HG02981 (cell line): ENCODE measurements around the gene RAPGEF1.
"Not testable (repeated sequence)": the region's sequence is repeated elsewhere in the genome, so short reads cannot be mapped to it uniquely, and the experiment has no call there.

ENCODE experiments used
- ATAC-seq: cut with Tn5 transposase; IDR thresholded peaks from one replicate; pipeline ENCODE4 v1.9.1; 2021; ENCODE audit warnings: mild to moderate bottlenecking, moderate library complexity; ENCODE audit not compliant: unreplicated experiment

Gene RAPGEF1

GRCh38 chr9:131731237-131731636, 8.6 kb downstream of the RAPGEF1 start:
- ATAC-seq, result no peak

GRCh38 chr9:131728961-131729360, 10.9 kb downstream of the RAPGEF1 start:
- peak; percentile 17 for ATAC-seq

DNA sequence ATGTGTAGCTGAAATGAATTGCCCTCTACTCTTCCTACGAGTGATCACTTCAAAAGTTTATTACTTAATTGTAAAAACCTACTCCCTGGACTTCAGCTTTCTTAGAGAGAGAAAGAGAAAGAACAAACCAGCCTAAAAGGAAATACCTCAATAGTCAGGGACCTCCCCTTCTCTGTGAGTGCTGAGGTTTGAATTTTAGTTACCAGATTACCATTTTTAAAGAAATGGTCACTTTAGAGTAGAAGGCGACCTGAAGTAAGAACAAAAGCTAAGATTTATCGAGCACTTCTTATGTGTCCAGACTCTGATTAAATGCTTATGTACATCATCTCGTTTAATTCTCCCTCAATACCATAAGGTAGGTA, 11.3 kb downstream of the RAPGEF1 start:
- ATAC-seq, result no peak

DNA sequence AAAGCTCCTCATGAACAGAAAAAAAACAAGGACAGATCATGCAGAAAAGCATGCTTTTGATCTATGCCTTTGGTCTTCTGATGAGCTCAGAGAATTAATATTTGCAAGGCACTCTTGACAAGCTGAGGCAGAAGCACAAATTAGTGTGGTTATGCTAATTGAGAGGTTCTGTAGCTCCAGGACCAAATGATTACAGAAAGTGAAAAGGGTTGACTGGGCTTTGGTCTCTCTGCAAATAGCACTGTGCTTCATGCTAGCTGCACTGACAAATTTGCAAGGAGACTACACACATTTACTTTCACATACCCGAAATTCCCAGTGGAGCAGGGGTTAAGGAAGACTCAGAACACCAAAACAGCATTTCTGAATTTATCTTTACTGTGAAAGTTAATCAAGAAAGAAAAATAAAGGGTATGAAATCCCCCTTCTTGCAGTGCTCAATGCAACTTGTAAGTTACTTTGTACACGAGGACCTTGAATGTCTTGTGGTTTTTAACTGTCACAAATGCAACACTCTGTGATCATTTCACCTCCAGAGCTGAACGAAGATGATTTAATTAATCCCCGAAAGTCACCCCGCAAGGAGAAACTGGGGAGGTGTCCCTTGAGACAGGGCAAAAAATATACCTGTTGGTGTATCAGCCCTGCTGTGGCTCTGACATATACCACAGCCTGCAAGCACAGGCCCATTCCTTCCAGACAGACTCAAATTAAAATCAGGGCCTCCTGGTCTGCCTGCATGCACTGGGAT, 11.9 kb downstream of the RAPGEF1 start:
- no peak for ATAC-seq

- ATAC-seq, result no peak
These were observed 12.6 kb downstream of the RAPGEF1 start for GRCh38 chr9:131727184-131727759.

DNA sequence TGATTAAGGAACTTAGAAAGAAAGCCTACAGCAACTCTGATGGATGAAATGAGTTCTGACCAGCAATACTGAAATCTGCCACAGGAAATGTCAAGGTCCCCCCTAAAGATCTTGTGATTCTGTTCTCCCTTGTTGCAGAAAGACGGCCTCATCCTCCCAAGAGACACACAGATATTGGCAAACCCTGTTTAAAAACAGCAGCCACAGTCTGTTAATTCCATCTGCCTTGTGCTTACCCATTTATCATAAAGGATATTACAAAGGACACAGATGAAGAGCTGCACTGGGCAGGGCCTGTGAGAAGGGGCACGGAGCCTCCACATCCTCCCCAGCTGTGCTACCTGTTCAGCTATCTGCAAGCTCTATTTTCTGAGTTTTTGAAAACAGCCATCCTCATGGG, 15.2 kb downstream of the RAPGEF1 start:
- no peak for ATAC-seq

GRCh38 chr9:131723632-131724031, 16.2 kb downstream of the RAPGEF1 start:
- ATAC-seq, result no peak

GRCh38 chr9:131722255-131722654, 17.6 kb downstream of the RAPGEF1 start:
- ATAC-seq, result no peak

DNA sequence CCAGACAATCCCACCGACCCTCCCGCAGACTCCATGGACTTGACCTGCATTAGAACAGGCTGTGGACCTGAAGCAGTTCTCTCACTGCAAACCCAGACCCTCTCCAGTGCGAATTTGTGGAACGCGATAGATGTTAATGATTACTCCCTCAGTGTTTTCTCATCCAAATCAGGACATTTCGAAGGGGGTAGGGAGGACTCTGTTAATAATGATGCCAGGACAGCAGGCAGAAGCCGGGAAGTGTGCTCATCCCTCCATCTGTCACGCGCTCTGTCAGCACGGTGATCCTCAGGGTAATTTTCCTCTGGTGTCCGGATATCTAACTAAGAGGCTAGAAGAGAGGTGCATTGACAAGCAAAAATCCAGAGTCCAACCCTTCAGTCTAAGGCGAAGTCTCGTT, 18.8 kb downstream of the RAPGEF1 start:
- ATAC-seq, result no peak

GRCh38 chr9:131720330-131720729, 19.5 kb downstream of the RAPGEF1 start:
- ATAC-seq, result no peak

- no peak for ATAC-seq
These were observed 20.5 kb downstream of the RAPGEF1 start for GRCh38 chr9:131719262-131719908.

- ATAC-seq, result no peak
These were observed 22.0 kb downstream of the RAPGEF1 start for GRCh38 chr9:131717719-131718460.

GRCh38 chr9:131715906-131716305, 24.0 kb downstream of the RAPGEF1 start:
- ATAC-seq, result no peak

- ATAC-seq, result no peak
These were observed 25.1 kb downstream of the RAPGEF1 start for GRCh38 chr9:131714821-131715220.

- ATAC-seq, result no peak
These were observed 25.7 kb downstream of the RAPGEF1 start for GRCh38 chr9:131714161-131714646.

- ATAC-seq, result no peak
These were observed 26.9 kb downstream of the RAPGEF1 start for GRCh38 chr9:131713016-131713415.

DNA sequence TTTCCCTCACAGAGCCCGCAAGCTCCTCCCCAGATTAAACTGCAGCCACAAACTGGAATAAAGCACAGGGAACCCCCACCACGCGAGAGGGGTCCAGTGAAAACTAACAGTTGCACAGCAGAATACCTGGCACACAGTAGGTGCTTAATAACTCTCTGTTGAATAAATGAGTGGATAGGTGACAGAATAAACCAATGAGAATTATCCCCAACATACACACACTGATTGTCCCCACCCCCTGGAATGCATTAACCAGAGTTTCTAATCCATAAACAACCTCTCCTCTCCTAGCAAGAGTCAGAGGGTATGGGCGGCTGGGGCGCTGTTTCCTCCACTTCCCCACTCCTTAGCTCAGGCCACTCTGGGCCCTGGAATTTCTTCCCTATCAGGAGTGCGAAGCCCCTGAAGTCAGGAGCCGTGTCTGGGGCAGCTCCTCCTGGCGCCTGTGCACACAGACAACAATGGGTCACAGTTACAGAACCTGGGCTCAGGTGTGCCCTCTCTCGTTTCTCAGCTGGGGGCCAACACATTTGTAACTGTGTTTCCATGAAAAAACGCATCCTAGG, 27.6 kb downstream of the RAPGEF1 start:
- no peak for ATAC-seq

DNA sequence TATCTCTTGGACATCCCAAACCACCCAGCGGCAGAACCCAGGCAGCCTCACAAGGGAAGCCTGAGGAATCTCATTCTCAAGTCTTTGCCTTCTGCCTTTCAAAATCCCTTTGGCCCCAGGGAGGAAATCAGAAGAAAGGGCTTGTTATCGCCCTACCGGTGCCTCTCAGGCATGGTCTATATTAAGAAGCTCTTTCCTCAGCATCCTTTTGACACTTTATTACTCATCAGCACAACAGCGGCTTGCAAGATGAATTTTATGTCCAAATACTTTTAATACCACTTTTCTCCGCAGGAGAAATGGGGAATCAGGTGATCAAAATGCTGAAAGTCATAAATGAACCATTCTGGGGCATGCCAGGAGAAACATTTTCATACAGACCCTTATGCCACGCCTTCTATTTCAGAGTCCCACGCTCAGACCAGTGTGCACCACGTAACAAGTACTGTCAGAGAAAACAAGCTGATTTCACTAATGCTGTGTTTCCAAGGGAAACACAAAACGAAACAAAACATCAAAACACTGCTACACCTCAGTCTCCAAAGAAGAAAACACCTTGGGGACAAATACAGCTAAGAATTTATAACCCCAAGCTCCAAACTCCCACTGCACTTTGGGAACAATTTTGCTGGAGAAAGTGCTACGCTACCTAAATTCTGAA, 30.0 kb downstream of the RAPGEF1 start:
- ATAC-seq, result peak; percentile 64

DNA sequence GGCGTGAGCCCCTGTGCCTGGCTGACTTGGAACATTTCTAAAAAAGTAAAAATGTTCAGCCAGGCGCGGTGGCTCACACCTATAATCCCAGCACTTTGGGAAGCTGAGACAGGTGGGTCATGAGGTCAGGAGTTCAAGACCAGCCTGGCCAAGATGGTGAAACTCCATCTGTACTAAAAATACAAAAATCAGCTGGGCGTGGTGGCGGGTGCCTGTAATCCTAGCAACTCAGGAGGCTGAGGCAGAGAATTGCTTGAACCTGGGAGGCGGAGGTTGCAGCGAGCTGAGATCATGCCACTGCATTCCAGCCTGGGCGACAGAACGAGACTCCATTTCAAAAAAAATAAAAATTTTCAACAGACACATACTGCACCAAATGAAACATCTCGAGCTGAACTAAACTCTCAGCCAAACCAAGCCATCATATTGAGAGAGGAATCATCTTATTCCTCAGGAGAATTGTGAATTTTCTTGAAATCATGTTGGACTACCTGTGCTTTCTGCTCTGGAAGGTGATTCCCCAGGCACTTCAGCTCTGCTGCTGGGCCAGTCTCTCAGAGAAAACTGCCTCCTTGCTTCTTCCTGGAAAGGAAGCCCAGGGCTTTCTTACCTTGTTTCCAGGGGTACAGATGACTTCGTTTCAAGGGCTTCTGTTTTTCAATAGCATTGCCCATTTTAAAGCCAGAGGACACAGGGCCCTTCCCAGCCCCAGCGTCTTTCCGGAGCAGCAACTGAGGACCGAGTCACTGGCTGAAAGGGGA, 30.7 kb downstream of the RAPGEF1 start:
- ATAC-seq, result not testable (repeated sequence)
